H1 (cell line): ENCODE results near the gene TRIL. TPM values are rescaled to one million over a fixed set of nuclear protein-coding genes. Genes with fewer than 3 reads are reported as not detected.

Source experiments
- CTCF ChIA-PET: fragments of 300-600 bp; sonication (Branson Sonifier 250); formaldehyde crosslinking; loops from one replicate; lab custom pipeline; 2021; ENCODE audit not compliant: partially characterized antibody; lab: Charles Lee
- POLR2A ChIA-PET: fragments of 300-600 bp; sonication (Branson Sonifier 250); formaldehyde crosslinking; loops from one replicate; lab custom pipeline; 2021; ENCODE audit warnings: inconsistent platforms; ENCODE audit not compliant: partially characterized antibody; lab: Charles Lee
- DNase-seq, 2 experiments: peaks; one replicate each; pipeline versions ENCODE4 v3.0.0 to v3.0.0-alpha.2; 2010 to 2022; ENCODE audit warnings: low spot score in 2 of 2, low read depth in 1 of 2, mixed read lengths in 1 of 2
- FAIRE-seq: peaks from 2 replicates; lab custom pipeline; 2011; peaks lifted over from hg19 to GRCh38; lab: Jason Lieb, UNC
- H2AFZ ChIP-seq: 2 replicates; pipeline ENCODE4 v1.8.1; 2012; ENCODE audit warnings: low read length, inconsistent platforms
- H2AK5ac ChIP-seq: 2 replicates; pipeline ENCODE4 v1.6.1; 2013; ENCODE audit warnings: low read depth, low read length
- H2BK120ac ChIP-seq: replicated peaks from 2 replicates; pipeline ENCODE3; 2013; ENCODE audit warnings: low read depth, low read length, inconsistent platforms
- H2BK12ac ChIP-seq: 2 replicates; pipeline ENCODE4 v1.6.1; 2013; ENCODE audit warnings: low read depth, low read length
- H2BK15ac ChIP-seq: 2 replicates; pipeline ENCODE4 v1.6.1; 2013; ENCODE audit warnings: low read length
- H2BK20ac ChIP-seq: 2 replicates; pipeline ENCODE4 v1.6.1; 2013; ENCODE audit warnings: low read length
- H2BK5ac ChIP-seq: 2 replicates; pipeline ENCODE4 v1.6.1; 2013; ENCODE audit warnings: low read depth, low read length
- H3K14ac ChIP-seq: 2 replicates; pipeline ENCODE4 v1.6.1; 2013; ENCODE audit warnings: inconsistent platforms; ENCODE audit not compliant: insufficient read length
- H3K18ac ChIP-seq: 2 replicates; pipeline ENCODE4 v1.6.1; 2013; ENCODE audit warnings: low read length; ENCODE audit errors: extremely low read depth
- H3K23ac ChIP-seq: 2 replicates; pipeline ENCODE4 v1.6.1; 2013; ENCODE audit warnings: inconsistent platforms; ENCODE audit not compliant: insufficient read length
- H3K23me2 ChIP-seq: 2 replicates; pipeline ENCODE4 v1.6.1; 2013; ENCODE audit warnings: low read depth, low read length
- H3K27ac ChIP-seq: 2 replicates; pipeline ENCODE4 v1.6.1; 2011; ENCODE audit warnings: low read depth, low read length, inconsistent platforms
- H3K27me3 ChIP-seq, 4 experiments: replicated peaks in 1 of 4; 1 replicate in 1 of 4; 2 replicates in 3 of 4; pipeline versions ENCODE4 v1.6.1 to v1.8.1; 2011 to 2013; ENCODE audit warnings: low read length in 3 of 4, mild to moderate bottlenecking in 3 of 4, inconsistent platforms in 2 of 4, mixed read lengths in 2 of 4, moderate library complexity in 1 of 4; ENCODE audit not compliant: control insufficient read depth in 3 of 4, insufficient read depth in 3 of 4; ENCODE audit errors: extremely low read depth in 1 of 4
- H3K36me3 ChIP-seq, 4 experiments: 2 replicates each; pipeline versions ENCODE4 v1.6.1 to v1.8.1; 2011 to 2013; ENCODE audit warnings: mild to moderate bottlenecking in 4 of 4, low read length in 3 of 4, moderate library complexity in 2 of 4, control low read depth in 1 of 4, inconsistent platforms in 1 of 4; ENCODE audit not compliant: insufficient read depth in 4 of 4, control insufficient read depth in 2 of 4
- H3K4ac ChIP-seq: replicated peaks from 2 replicates; pipeline ENCODE3; 2013; ENCODE audit warnings: low read length, low read depth, mixed read lengths, inconsistent platforms; ENCODE audit not compliant: insufficient read length
- H3K4me1 ChIP-seq, 4 experiments: replicated peaks in 1 of 4; 1 replicate in 1 of 4; 2 replicates in 3 of 4; pipeline versions ENCODE4 v1.6.1 to v1.8.1; 2011 to 2013; ENCODE audit warnings: low read length in 3 of 4, inconsistent platforms in 2 of 4, mixed read lengths in 1 of 4; ENCODE audit not compliant: insufficient read depth in 4 of 4, control insufficient read depth in 3 of 4
- H3K4me2 ChIP-seq, 2 experiments: 2 replicates each; pipeline versions ENCODE4 v1.6.1 to v1.8.1; 2011 to 2013; ENCODE audit warnings: low read depth in 2 of 2, low read length in 2 of 2, control low read depth in 1 of 2, inconsistent platforms in 1 of 2, mild to moderate bottlenecking in 1 of 2; ENCODE audit not compliant: insufficient read depth in 1 of 2
- H3K4me3 ChIP-seq, 4 experiments: fragments of 200-600, 300-600 bp in 1 of 4; sonication (generic), shearing (Covaris generic), sonication (Bioruptor Twin) in 1 of 4; 2 replicates each; pipeline versions ENCODE4 v1.5.1 to v1.8.1; 2011 to 2016; ENCODE audit warnings: low read length in 4 of 4, low read depth in 3 of 4, control low read depth in 2 of 4, inconsistent platforms in 2 of 4, mild to moderate bottlenecking in 2 of 4, mixed read lengths in 1 of 4, moderate library complexity in 1 of 4; ENCODE audit not compliant: insufficient read depth in 2 of 4; ENCODE audit errors: extremely low read depth in 1 of 4
- H3K56ac ChIP-seq: replicated peaks from 2 replicates; pipeline ENCODE3; 2013; ENCODE audit warnings: low read depth, mild to moderate bottlenecking, mixed read lengths, low read length, inconsistent platforms; ENCODE audit not compliant: insufficient read length
- H3K79me1 ChIP-seq: 2 replicates; pipeline ENCODE4 v1.6.1; 2013; ENCODE audit warnings: low read depth, low read length, control low read depth
- H3K79me2 ChIP-seq, 2 experiments: 2 replicates each; pipeline versions ENCODE4 v1.6.1 to v1.8.1; 2012 to 2013; ENCODE audit warnings: low read length in 2 of 2, mild to moderate bottlenecking in 2 of 2, inconsistent platforms in 1 of 2; ENCODE audit not compliant: insufficient read depth in 2 of 2, control insufficient read depth in 1 of 2
- H3K9ac ChIP-seq, 4 experiments: replicated peaks in 1 of 4; 1 replicate in 1 of 4; 2 replicates in 3 of 4; pipeline versions ENCODE4 v1.6.1 to v1.8.1; 2011 to 2013; ENCODE audit warnings: low read depth in 3 of 4, low read length in 3 of 4, control low read depth in 2 of 4, mild to moderate bottlenecking in 2 of 4, moderate library complexity in 2 of 4, inconsistent platforms in 1 of 4; ENCODE audit errors: extremely low read depth in 1 of 4
- H3K9me3 ChIP-seq, 2 experiments: 2 replicates each; pipeline versions ENCODE4 v1.6.1 to v1.8.1; 2012 to 2013; ENCODE audit warnings: mild to moderate bottlenecking in 2 of 2, moderate library complexity in 2 of 2, control low read depth in 1 of 2, inconsistent platforms in 1 of 2, low read depth in 1 of 2, low read length in 1 of 2, mixed read lengths in 1 of 2; ENCODE audit not compliant: insufficient read depth in 2 of 2
- H4K20me1 ChIP-seq, 2 experiments: replicated peaks in 1 of 2; 2 replicates each; pipeline versions ENCODE3 to v1.8.1; 2011 to 2013; ENCODE audit warnings: inconsistent platforms in 2 of 2, low read length in 2 of 2, mild to moderate bottlenecking in 1 of 2; ENCODE audit not compliant: insufficient read depth in 2 of 2, control insufficient read depth in 1 of 2
- H4K5ac ChIP-seq: 2 replicates; pipeline ENCODE4 v1.6.1; 2013; ENCODE audit warnings: low read length, low read depth, mixed read lengths, inconsistent platforms; ENCODE audit not compliant: insufficient read length
- H4K8ac ChIP-seq: 2 replicates; pipeline ENCODE4 v1.8.0; 2013; ENCODE audit warnings: mild to moderate bottlenecking, moderate library complexity, low read length, inconsistent platforms; ENCODE audit not compliant: insufficient read depth; ENCODE audit errors: extremely low read depth
- H4K91ac ChIP-seq: replicated peaks from 2 replicates; pipeline ENCODE3; 2013; ENCODE audit warnings: low read length, mixed read lengths, inconsistent platforms; ENCODE audit not compliant: insufficient read length
- BACH1 ChIP-seq: IDR thresholded peaks from 2 replicates; pipeline ENCODE4 v1.6.1; 2012; ENCODE audit warnings: low read length, improper control_type of control experiment
- CHD1 ChIP-seq: IDR thresholded peaks from 2 replicates; pipeline ENCODE4 v1.6.1; 2012; ENCODE audit warnings: low read depth, low read length, improper control_type of control experiment
- CTBP2 ChIP-seq: IDR thresholded peaks from 2 replicates; pipeline ENCODE4 v1.7.0; 2011; ENCODE audit warnings: borderline replicate concordance, mild to moderate bottlenecking, moderate library complexity, mixed read lengths, low read length; ENCODE audit not compliant: insufficient read depth, insufficient read length
- GTF2F1 ChIP-seq: IDR thresholded peaks from 2 replicates; pipeline ENCODE4 v1.6.1; 2012; ENCODE audit warnings: low read depth, low read length, improper control_type of control experiment, borderline replicate concordance
- POU5F1 ChIP-seq: IDR thresholded peaks from 2 replicates; pipeline ENCODE4 v1.6.1; 2011; ENCODE audit warnings: low read depth, mild to moderate bottlenecking, low read length, moderate library complexity
- RBBP5 ChIP-seq: IDR thresholded peaks from 2 replicates; pipeline ENCODE4 v1.7.1; 2012; ENCODE audit warnings: low read depth, mild to moderate bottlenecking, inconsistent platforms, low read length, moderate library complexity, borderline replicate concordance
- RFX5 ChIP-seq: IDR thresholded peaks from 2 replicates; pipeline ENCODE4 v1.6.1; 2011; ENCODE audit warnings: low read depth, low read length, improper control_type of control experiment, borderline replicate concordance
- SAP30 ChIP-seq: fragments of 300-600 bp; sonication (generic); IDR thresholded peaks from 2 replicates; pipeline ENCODE4 v1.7.1; 2012; ENCODE audit warnings: low read length, moderate library complexity, mild to moderate bottlenecking, inconsistent platforms; ENCODE audit not compliant: insufficient read depth, insufficient replicate concordance
- SRF ChIP-seq: IDR thresholded peaks from 2 replicates; pipeline ENCODE4 v1.6.1; 2011; ENCODE audit warnings: mild to moderate bottlenecking, low read depth, low read length, moderate library complexity
- TBP ChIP-seq: IDR thresholded peaks from 2 replicates; pipeline ENCODE4 v1.6.1; 2011; ENCODE audit warnings: low read depth, low read length, improper control_type of control experiment
- WGBS, 2 experiments: shearing (Covaris generic) in 1 of 2; methylation state at CpG; one replicate each; pipeline versions ENCODE4 v1.1.6 to v1.1.7; 2013 to 2015; ENCODE audit warnings: low lambda C conversion rate in 2 of 2, mixed read lengths in 2 of 2, inconsistent platforms in 1 of 2, low coverage in 1 of 2, missing lambda C conversion rate in 1 of 2; ENCODE audit not compliant: insufficient replicate concordance in 2 of 2, insufficient coverage in 1 of 2, insufficient read length in 1 of 2; ENCODE audit errors: extremely low coverage in 1 of 2, missing lambda C conversion rate in 1 of 2; 5-methylcytosine and 5-hydroxymethylcytosine counted together
- polyA plus RNA-seq, 7 experiments: library from polyadenylated mRNA; depleted of rRNA in 3 of 7; stranded (reverse) in 5 of 7; unstranded in 2 of 7; fragments of >200 nt in 5 of 7; fragments of 200-250 nt in 2 of 7; gene quantifications; 1 replicate in 5 of 7; 2 replicates in 1 of 7; 4 replicates in 1 of 7; pipeline versions ENCODE4 v1.2.1 to v1.2.3, GENCODE V29; 2011 to 2013; ENCODE audit warnings: missing spikeins in 2 of 7, mixed read lengths in 2 of 7
- total RNA-seq: library from RNA; stranded (reverse); fragmentation: NEBNext Ultra II Directional; extraction: Animal tissue kit (Norgen Biotek cat#: 25700); gene quantifications from 2 replicates; pipeline ENCODE4 v1.2.1, GENCODE V29; 2021
- TF ChIP-seq, protein P1 (sequence below): IDR thresholded peaks from 2 replicates; pipeline ENCODE4 v1.6.1; 2011; ENCODE audit warnings: low read length, improper control_type of control experiment
- TF ChIP-seq, protein P2 (sequence below): IDR thresholded peaks from 2 replicates; pipeline ENCODE4 v1.6.1; 2012; ENCODE audit warnings: inconsistent platforms

The TRIL gene
- total and polyA plus RNA-seq, 2 of the 8 experiments (the other 6 are each of a cell fraction or from before 2014, with no cell fraction given): 3.9 to 5.5 TPM

DNA sequence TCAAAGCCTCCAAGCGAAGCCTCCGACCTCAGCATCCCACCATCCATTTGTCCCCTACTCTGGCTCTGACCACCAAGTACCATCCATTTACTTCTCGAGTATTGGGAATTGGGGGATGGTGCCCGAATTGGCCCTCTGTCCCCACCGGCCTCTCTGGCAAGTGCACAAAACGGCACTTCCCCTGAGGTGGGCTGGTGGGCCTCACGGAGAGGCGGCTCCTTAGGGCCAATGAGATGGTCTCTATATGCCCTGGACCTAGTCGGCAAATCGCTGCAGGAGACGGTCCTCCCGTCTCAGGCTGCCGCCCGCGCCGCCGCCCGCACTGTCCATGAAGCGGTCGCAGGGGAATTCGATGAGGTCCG, 2.8 kb downstream of the TRIL start:
- no peak overlapping the region for H3K56ac ChIP-seq
- peak; percentile 13 for FAIRE-seq
- 30% methylated on average over 22 of the region's 22 CpGs; no CpG with 5 or more reads in 1 of the 2 experiments for WGBS, 2 experiments
- POLR2A ChIA-PET: interaction anchor here (1.4 to 3.0 kb wide), 5 partner anchors 21 to 147 kb away, joined by 3 to 9 read pairs (median 4); no protein-coding TSS in a partner anchor
- 0 out of 2 replicates have a peak overlapping the region, but pooled peaks have one; percentile 61 for H2BK15ac ChIP-seq
- H4K20me1 ChIP-seq: peaks cover 0 to 3% of the 10 kb centered on the region in 2 experiments
- DNase-seq: no peak
- peaks cover 3 to 21% (median 16%) of the 10 kb centered on the region in 4 experiments for H3K4me1 ChIP-seq
- H2BK20ac ChIP-seq: peak overlapping the region; percentile 72; the same call in 1 of the 2 replicates
- H4K91ac ChIP-seq: peak overlapping the region; percentile 64
- no peak overlapping the region for H4K5ac ChIP-seq
- no peak overlapping the region for H3K4ac ChIP-seq
- no peaks in the 10 kb centered on the region for H3K79me2 ChIP-seq
- H3K36me3 ChIP-seq: no peaks in the 10 kb centered on the region
- H3K23me2 ChIP-seq: peaks cover 27% of the 10 kb centered on the region
- no peak overlapping the region for H2BK120ac ChIP-seq
- H4K8ac ChIP-seq: peak overlapping the region; percentile 64
- peaks cover 11 to 46% (median 38%) of the 10 kb centered on the region in 4 experiments for H3K27me3 ChIP-seq
- H3K9me3 ChIP-seq: no peaks in the 10 kb centered on the region
- no peak overlapping the region for H2AFZ ChIP-seq
- H3K27ac ChIP-seq: no peak overlapping the region
- CTCF ChIA-PET: interaction anchor here (1.7 to 34.2 kb wide), 14 partner anchors 12 to 391 kb away, joined by 6 to 576 read pairs (median 42); no protein-coding TSS in a partner anchor
- peak overlapping the region; percentile 46 to 74 (median 62) for H3K4me3 ChIP-seq
- H2AK5ac ChIP-seq: no peak overlapping the region
- H3K79me1 ChIP-seq: no peaks in the 10 kb centered on the region
- H3K23ac ChIP-seq: no peak overlapping the region
- no peak overlapping the region for H3K14ac ChIP-seq
- peak overlapping the region; percentile 76; the same call in 1 of the 2 replicates for H2BK12ac ChIP-seq
- H3K4me2 ChIP-seq: peak overlapping the region; percentile 72 to 93
- H2BK5ac ChIP-seq: no peak overlapping the region; the same call in 1 of the 2 replicates
- no peak overlapping the region for H3K18ac ChIP-seq
- no peak overlapping the region; a peak in 1 of 7 replicates for H3K9ac ChIP-seq
- TF ChIP-seq SRF: no peak
- TF ChIP-seq BACH1: no peak
- TF ChIP-seq, protein P1, sequence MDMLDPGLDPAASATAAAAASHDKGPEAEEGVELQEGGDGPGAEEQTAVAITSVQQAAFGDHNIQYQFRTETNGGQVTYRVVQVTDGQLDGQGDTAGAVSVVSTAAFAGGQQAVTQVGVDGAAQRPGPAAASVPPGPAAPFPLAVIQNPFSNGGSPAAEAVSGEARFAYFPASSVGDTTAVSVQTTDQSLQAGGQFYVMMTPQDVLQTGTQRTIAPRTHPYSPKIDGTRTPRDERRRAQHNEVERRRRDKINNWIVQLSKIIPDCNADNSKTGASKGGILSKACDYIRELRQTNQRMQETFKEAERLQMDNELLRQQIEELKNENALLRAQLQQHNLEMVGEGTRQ: no peak
- TF ChIP-seq, protein P2, sequence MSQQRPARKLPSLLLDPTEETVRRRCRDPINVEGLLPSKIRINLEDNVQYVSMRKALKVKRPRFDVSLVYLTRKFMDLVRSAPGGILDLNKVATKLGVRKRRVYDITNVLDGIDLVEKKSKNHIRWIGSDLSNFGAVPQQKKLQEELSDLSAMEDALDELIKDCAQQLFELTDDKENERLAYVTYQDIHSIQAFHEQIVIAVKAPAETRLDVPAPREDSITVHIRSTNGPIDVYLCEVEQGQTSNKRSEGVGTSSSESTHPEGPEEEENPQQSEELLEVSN: no peak
- no peak for TF ChIP-seq CTBP2
- no peak for TF ChIP-seq CHD1
- TF ChIP-seq RBBP5: no peak
- no peak for TF ChIP-seq SAP30
- no peak for TF ChIP-seq TBP
- TF ChIP-seq GTF2F1: no peak
- no peak for TF ChIP-seq POU5F1
- TF ChIP-seq RFX5: no peak
